SU-DHL-6 (cell line): ENCODE data around the gene PTPRA.

ENCODE experiments used
- H2AFZ ChIP-seq: fragments of 200-600 bp; sonication (generic); 2 replicates; pipeline ENCODE4 v1.6.1; 2014; ENCODE audit warnings: low read depth, mild to moderate bottlenecking, moderate library complexity, mixed read lengths, antibody characterized with exemption, low read length; ENCODE audit not compliant: severe bottlenecking
- H3F3A ChIP-seq: fragments of 200-600 bp; shearing (Covaris generic); 2 replicates; pipeline ENCODE4 v1.6.0; 2016; ENCODE audit warnings: antibody characterized with exemption, mild to moderate bottlenecking; ENCODE audit not compliant: insufficient read depth
- H3K27ac ChIP-seq: fragments of 200-600 bp; sonication (generic); 2 replicates; pipeline ENCODE4 v1.5.1; 2016; ENCODE audit warnings: low read depth, mild to moderate bottlenecking, low read length, moderate library complexity, mixed read lengths
- H3K27me3 ChIP-seq: fragments of 200-600 bp; sonication (generic), shearing (Covaris generic); 2 replicates; pipeline ENCODE4 v1.6.0; 2014; ENCODE audit warnings: mild to moderate bottlenecking, low read length
- H3K36me3 ChIP-seq: fragments of 200-600 bp; sonication (generic); 2 replicates; pipeline ENCODE4 v1.6.1; 2014; ENCODE audit warnings: mild to moderate bottlenecking, low read length, mixed read lengths
- H3K4me2 ChIP-seq: fragments of 300-600, 200-600 bp; shearing (Covaris generic), sonication (generic); 2 replicates; pipeline ENCODE4 v1.6.0; 2014; ENCODE audit warnings: low read length, low read depth, mild to moderate bottlenecking; ENCODE audit not compliant: poor library complexity, severe bottlenecking
- H3K4me3 ChIP-seq: fragments of 200-600 bp; sonication (generic); 2 replicates; pipeline ENCODE4 v1.5.1; 2014; ENCODE audit warnings: antibody characterized with exemption, low read length, mild to moderate bottlenecking, mixed read lengths; ENCODE audit not compliant: insufficient read depth, poor library complexity, severe bottlenecking
- H3K79me2 ChIP-seq: fragments of 200-600 bp; sonication (generic); 2 replicates; pipeline ENCODE4 v1.6.1; 2014; ENCODE audit warnings: mild to moderate bottlenecking, low read length, moderate library complexity; ENCODE audit not compliant: insufficient read depth
- H3K9ac ChIP-seq: fragments of 200-600 bp; sonication (generic); 2 replicates; pipeline ENCODE4 v1.7.0; 2014; ENCODE audit warnings: mild to moderate bottlenecking, low read length
- H3K9me2 ChIP-seq: fragments of 200-600 bp; sonication (generic); replicated peaks from 2 replicates; pipeline ENCODE4 v1.6.1; 2014; ENCODE audit warnings: low read length; ENCODE audit not compliant: insufficient read depth
- H3K9me3 ChIP-seq: fragments of 200-600 bp; sonication (generic); 2 replicates; pipeline ENCODE4 v1.6.1; 2014; ENCODE audit warnings: low read length, mixed read lengths; ENCODE audit not compliant: insufficient read depth
- H4K20me1 ChIP-seq: fragments of 200-600 bp; sonication (generic); 2 replicates; pipeline ENCODE4 v1.6.1; 2014; ENCODE audit warnings: low read depth, mild to moderate bottlenecking, antibody characterized with exemption, low read length, moderate library complexity, mixed read lengths
- CTCF ChIP-seq: fragments of 200-600 bp; sonication (generic); IDR thresholded peaks from one replicate; pipeline ENCODE4 v1.5.1; 2017; ENCODE audit warnings: antibody characterized with exemption, mild to moderate bottlenecking, low read length, moderate library complexity; ENCODE audit not compliant: insufficient read depth, poor library complexity, severe bottlenecking
- EZH2phosphoT487 ChIP-seq: fragments of 200-600 bp; sonication (generic), shearing (Covaris generic); conservative IDR thresholded peaks from 2 replicates; pipeline ENCODE4 v1.6.1; 2018; ENCODE audit warnings: mild to moderate bottlenecking, antibody characterized with exemption, low read length, moderate library complexity, mixed read lengths

The PTPRA gene

DNA sequence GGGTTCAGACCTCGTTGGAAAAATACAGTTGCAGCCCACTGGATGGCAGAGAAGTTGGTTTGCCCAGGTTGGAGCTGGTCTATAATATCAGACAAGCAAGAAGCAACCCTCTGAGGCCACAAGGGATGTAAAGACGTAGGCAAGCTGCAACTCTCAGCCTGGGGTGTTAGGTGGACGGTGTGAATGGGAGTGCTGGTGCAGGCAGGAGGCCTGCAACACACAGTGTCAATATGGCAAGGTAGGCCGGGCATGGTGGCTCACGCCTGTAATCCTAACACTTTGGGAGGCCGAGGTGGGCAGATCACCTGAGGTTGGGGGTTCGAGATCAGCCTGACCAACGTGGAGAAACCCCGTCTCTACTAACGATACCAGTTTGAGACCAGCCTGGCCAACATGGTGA lies 22.2 kb upstream of the PTPRA start:
- H3K27me3 ChIP-seq: no peaks in the 10 kb centered on the region
- H3K9ac ChIP-seq: no peak overlapping the region
- H3F3A ChIP-seq: no peaks in the 10 kb centered on the region
- no peak overlapping the region for H2AFZ ChIP-seq
- H4K20me1 ChIP-seq: no peaks in the 10 kb centered on the region
- no peak overlapping the region for H3K27ac ChIP-seq
- H3K4me2 ChIP-seq: no peak overlapping the region
- no peaks in the 10 kb centered on the region for H3K79me2 ChIP-seq
- no peaks in the 10 kb centered on the region for H3K36me3 ChIP-seq
- no peak overlapping the region for H3K4me3 ChIP-seq
- H3K9me3 ChIP-seq: no peaks in the 10 kb centered on the region
- TF ChIP-seq CTCF: no peak
- no peak for TF ChIP-seq EZH2phosphoT487
- no peaks in the 10 kb centered on the region for H3K9me2 ChIP-seq

DNA sequence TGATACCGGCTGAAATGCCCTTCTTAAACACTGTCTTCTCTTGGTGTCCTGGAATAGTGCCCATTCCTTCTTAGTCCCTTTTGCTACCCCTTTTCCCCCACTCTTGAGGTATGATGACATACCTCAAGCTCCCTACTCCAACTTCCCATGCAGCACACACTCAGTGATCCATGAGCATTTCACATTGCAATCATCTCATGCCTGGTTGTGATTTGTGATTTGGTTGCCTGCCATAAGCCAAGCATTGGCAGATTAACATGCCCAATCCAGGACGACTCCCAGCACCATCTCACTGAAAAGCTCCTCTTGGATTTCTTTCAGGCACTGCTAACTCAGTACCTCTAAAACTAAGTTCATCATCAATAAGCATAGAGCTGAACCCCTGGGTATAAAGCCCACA lies 14.7 kb upstream of the PTPRA start:
- Histone ChIP-seq H3K36me3 (no peaks in the 10 kb centered on the region), H3K27me3 (no peaks in the 10 kb centered on the region), H3K9me2 (no peaks in the 10 kb centered on the region), H3F3A (no peaks in the 10 kb centered on the region), H3K9me3 (no peaks in the 10 kb centered on the region), H3K27ac (no peak overlapping the region), H2AFZ (no peak overlapping the region), H3K4me2 (no peak overlapping the region), H3K4me3 (no peak overlapping the region), H3K79me2 (no peaks in the 10 kb centered on the region), H3K9ac (no peak overlapping the region), H4K20me1 (no peaks in the 10 kb centered on the region)
- no peak for TF ChIP-seq CTCF
- no peak for TF ChIP-seq EZH2phosphoT487

DNA sequence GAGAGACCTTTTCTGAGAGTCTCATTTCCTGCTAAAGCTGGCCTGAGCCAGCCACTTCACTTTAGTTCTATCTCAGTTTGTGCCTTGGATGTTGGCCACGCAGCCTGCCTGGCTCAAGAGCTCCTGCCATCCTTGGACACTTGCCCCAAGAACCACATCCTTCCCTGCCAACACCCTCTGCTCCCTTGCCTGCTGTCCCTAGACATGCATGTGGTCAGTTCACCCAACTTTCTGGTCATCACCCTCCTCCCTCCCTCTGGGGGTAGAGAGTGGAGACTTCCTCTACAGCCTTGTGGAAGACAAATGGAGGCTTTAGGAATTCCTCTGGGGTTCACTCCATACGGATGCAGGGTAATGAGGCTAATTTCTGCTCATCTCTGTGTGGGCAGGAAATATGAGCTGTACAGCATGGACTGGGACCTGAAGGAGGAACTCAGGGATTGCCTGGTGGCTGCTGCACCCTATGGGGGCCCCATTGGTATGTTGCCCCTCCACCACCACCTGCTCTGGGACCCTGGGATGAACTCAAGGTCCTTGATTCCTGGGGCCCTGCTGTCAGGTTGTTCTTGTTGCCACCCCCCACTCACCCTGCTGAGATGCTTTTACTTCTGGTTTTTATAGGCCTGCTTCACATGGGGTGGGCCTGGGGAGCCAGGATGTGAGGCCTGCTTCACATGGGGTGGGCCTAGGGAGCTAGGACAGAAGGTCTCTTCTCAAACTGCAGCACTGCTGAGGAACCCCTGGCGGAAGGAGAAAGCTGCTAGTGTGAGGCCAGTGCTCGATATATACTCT lies 13.8 kb upstream of the PTPRA start:
- Histone ChIP-seq H3K27me3 (no peaks in the 10 kb centered on the region), H3K4me2 (no peak overlapping the region)

More for the DNA sequence above, 13.8 kb upstream of the PTPRA start:
- Histone ChIP-seq H3K9me2 (no peaks in the 10 kb centered on the region), H3K79me2 (no peaks in the 10 kb centered on the region), H2AFZ (no peak overlapping the region), H4K20me1 (no peaks in the 10 kb centered on the region), H3K9me3 (no peaks in the 10 kb centered on the region), H3F3A (no peaks in the 10 kb centered on the region), H3K27ac (no peak overlapping the region), H3K4me3 (no peak overlapping the region), H3K36me3 (no peaks in the 10 kb centered on the region), H3K9ac (no peak overlapping the region)
- no peak for TF ChIP-seq CTCF
- no peak for TF ChIP-seq EZH2phosphoT487
